Stimulated activated CD8-positive, alpha-beta memory T cell treated with anti-CD3 and anti-CD28 coated beads, Interleukin-12 subunit alpha, Interleukin-12 subunit beta, amount 100 ng/mL, for 4 hours (primary cell): ENCODE results near the gene PET117.
A peak's percentile ranks its signal among the peaks of the same experiment; 100 is the strongest.
"Not testable (repeated sequence)": the region's sequence is repeated elsewhere in the genome, so short reads cannot be mapped to it uniquely, and the experiment has no call there.

Source experiments
- DNase-seq: peaks from one replicate; pipeline ENCODE4 v3.0.0-alpha.2; 2020; ENCODE audit warnings: low read depth

Gene PET117, protein sequence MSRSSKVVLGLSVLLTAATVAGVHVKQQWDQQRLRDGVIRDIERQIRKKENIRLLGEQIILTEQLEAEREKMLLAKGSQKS

DNA sequence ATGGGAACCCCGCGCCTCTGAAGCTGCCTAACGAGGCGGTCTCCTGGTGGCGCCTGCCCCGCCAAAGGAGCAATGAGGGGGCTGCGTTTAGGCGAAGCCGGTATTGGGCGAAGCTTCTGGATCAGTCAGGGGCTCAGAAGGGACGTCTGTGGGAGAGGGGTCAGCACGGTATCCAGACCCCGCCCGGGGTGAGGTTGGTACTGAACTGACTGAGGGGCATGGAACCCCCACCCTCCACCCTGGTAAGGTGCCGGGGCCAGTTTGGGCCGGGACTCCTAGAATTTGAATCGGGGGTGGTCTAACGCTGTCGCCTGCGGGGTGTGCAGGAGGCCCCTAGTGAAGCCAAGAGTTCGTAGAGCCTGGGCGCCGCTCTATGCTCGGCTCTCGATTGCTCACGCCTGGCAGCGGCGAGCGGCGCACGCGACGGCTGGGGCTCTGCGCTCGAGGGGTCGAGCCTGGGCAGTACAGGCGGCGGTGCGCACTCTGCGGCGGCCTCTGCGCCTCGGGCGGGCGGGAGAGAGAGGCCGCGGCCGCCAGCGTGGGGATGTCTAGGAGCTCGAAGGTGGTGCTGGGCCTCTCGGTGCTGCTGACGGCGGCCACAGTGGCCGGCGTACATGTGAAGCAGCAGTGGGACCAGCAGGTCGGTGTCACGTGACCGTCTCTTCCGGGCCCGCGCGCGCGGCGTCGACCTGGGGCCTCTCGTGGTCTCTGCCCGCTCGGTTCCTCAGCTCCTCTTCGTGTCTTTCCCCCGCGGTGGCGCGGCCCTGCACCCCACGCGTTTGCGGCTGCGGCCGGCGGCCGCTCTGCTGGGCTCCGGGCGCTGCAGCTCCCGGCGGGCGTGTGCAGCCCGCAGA is at the start of gene PET117, which contains the start of gene KAT14:
Gene PET117, plus strand, starts transcription at position 452 of the 854 bp plus-strand sequence. Its CDS starts 93 bp downstream, at position 545.
Gene KAT14, plus strand, starts transcription at position 452 of the 854 bp plus-strand sequence. CDS start 4,798 bp downstream, outside the sequence.
- peak; percentile 84 for DNase-seq

DNA sequence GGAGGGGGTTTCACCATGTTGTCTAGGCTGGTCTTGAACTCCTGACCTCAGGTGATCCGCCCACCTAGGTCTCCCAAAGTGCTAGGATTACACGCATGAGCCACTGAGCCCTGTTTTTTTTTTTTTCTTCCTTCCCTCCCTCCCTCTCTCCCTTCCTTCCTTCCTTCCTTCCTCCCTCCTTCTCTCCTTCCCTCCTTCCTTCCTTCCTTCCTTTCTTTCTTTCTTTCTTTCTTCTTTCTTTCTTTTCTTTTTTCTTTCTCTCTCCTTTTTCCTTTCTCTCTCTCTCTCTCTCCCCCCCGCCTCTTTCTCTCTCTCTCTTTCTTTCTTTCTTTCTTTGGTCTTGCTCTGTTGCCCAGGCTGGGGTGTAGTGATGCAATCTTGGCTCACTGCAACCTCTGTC is 49.4 kb upstream of the PET117 start:
- DNase-seq, result not testable (repeated sequence)

DNA sequence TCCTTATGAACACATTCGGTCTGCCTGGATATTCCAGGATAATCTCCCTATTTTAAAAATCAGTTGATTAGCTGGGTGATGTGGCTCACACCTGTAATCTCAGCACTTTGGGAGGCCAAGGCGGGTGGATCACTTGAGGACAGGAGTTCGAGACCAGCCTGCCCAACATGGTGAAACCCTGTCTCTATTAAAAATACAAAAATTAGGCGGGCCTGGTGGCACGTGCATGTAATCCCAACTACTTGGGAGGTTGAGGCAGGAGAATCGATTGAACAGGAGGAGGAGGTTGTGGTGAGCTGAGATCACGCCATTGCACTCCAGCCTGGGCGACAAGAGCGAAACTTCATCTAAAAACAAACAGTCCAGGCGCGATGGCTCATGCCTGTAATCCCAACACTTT is 48.8 kb upstream of the PET117 start:
- DNase-seq, result not testable (repeated sequence)

DNA sequence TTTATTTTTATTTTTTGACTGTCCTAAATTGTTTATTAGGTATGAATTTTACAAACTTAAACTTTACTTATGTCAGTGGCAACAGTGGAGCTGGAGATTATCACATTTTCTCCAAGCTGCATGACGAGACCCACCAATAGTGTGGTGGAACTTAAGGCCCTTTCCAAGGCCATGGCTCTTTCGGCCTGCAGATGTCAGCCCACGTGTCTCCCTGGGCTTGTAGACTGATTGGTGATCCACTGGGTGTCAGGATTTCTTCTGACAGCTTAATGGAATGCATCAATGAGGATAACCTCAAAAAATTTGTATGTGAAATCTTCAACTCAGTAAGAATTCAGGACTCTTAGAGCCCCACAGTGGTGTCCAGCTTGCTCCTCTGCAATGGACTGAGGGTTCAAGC is 47.6 kb upstream of the PET117 start:
- no peak for DNase-seq

DNA sequence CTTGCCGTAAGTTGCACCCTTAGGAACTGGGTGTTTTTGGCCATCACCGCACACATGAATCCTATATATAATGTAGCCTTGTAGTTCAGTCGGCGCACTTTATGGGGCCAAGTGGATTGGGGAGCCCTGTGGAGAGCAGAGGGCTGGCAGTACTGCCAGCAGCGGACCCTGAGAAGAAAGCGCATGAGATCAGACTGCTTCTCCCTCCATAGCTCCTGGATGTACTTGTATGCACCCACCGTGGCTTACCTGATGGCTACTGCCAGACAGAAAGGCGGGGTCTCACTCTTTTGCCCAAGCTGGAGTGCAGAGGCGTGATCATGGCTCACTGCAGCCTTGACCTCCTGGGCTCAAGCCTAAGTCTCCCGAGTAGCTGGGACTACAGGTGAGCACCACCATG is 47.2 kb upstream of the PET117 start:
- DNase-seq, result no peak

DNA sequence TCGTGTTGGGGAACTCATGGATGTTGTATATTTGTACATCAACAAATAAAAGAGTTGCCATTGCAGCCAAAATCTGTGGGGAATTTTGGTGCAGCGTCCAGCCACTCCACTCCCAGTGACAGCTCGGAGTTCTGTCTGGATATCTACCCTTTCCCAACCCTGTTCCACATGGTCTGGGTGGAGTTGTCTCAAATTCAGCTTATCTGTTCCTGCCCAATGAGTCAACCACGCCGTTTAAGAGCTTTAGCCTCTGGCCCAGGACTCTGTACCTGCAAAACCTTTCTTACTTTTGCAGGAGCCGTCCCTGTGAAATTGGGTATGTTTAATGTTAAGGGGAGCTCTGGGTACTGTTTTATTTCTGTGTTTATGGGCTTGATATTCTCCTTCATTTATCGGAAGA is 46.0 kb upstream of the PET117 start:
- DNase-seq, result no peak

DNA sequence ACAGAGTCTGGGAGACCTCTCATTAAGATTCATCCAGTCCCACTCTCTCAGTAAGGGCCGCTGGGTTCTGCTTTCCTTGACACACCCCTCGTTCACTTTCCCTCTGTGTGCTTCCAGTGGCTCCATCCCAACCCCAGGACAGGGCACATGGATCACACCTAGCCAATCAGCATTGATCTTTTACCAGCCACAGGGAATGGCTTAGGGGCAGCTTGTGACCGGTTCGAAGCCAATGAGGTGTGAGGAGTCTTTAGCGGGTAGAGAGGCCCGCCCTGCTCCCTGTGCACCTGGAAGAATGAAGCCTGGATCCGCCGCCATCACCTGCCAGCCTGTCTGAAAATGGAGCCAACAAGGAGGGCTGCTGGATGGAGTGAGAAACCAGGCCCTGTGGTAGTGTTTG is 44.8 kb upstream of the PET117 start:
- DNase-seq, result no peak

DNA sequence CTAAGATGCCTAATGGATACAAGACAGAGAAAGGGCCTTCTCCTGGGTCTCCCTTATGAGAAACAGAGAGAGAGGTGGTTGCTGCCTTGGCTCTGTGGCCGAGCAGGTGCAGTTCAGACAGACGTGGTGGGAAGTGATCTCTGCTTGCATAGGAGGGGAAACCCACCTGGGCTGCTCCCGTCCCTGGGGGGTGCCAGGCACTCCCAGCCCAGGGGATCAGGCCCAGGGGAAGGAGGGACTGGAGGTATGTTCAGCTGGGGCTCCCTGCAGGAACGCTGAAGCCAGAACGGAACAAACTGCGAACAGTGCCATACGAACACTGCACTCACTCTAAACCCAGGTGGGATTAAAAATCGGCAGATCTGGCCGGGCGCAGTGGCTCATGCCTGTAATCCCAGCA is 44.3 kb upstream of the PET117 start:
- no peak for DNase-seq

DNA sequence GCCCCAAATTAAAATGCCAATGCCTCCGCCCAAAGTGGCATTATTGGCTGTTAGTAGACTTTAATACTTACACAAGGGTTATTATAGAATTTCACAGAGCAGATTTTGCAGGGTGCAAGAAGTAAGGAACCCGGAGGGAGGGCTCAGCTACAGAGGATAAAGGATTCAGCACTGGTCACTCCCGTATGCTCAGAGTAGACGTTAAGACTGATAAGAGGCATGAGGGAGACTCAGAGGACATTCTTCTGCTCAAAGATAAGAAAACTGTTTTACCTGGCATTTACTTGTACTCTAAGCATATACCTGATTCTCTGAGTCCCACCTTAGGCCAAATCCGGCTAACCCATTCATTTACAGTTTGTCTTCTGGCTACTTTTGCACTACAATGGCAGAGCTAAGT is 43.5 kb upstream of the PET117 start:
- no peak for DNase-seq

DNA sequence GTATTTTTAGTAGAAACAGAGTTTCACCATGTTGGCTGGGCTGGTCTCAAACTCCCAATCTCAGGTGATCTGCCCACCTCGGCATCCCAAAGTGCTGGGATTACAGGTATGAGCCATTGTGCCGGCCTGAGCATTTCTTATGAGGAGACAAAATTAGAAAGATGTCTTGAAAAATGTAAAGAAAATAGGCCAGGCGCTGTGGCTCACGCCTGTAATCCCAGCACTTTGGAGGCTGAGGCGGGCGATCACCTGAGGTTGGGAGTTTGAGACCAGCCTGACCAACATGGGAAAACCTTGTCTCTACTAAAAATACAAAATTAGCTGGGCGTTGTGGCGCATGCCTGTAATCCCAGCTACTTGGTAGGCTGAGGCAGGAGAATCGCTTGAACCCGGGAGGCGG is 37.1 kb upstream of the PET117 start:
- not testable (repeated sequence) for DNase-seq

DNA sequence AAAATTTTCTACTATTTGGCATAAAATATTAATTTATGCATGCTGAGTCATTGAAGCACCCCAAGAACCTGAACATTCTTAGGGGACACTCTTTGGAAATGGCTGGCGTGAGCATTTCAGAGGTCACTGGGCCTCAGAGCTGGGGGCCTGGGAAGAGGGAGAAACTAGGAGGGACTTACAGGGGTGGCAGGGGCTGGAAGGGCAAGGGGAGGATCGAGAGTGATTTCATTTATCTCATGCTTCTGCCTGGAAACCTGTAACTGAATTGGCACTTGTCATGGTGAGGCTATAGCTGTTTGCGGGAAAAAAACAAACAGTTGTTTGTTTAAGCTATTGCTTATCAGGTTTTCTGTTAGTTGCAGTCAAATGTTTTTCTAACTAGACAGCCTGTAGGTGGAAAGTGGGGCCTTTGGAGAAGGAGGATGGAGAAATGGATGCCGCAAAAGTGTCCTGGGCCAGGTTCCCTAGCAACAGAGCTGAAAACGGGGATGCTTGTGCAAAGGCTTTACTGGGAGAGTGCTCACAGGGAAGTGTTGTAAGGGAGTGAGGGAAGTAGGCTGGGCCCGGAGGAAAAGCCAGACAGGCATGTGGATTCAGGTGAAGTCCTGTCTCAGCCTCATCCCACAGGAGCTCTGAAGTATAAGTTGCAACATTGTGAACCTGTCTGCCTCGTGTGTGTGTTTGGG is 36.4 kb upstream of the PET117 start:
- no peak for DNase-seq

DNA sequence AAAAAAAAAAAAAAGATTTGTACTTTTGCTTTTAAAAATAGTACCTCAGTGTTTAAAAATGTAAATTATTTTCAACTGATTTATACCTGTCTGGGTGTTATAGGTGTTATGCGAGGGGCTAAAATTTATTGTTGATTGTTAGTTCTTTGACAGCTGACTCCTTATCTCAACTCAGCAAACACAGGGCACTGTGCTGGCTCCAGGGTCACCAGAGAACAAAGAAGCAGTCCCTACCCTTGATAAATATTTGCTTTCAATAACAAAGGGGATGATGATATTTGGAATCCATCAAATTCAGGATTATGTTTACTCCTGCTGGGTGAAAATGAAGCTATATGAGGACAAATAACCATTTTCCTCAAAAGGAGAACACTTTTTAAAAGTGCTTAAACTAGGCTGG is 34.2 kb upstream of the PET117 start:
- no peak for DNase-seq

DNA sequence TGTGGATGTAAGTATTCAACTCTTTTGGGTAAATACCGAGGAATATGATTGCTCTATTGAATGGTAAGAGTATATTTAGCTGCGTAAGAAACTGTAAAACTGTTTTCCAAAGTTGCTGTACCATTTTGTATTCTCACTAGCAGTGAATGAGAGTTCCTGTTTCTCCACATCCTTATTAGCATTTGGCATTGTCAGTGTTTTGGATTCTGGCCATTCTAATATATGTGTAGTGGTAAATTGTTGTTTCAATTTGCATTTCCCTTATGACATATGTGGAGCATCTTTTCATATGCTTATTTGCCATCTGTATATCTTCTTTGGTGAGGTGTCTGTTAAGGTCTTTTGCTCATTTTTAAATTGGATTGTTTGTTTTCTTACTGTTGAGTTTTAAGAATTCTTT is 29.3 kb upstream of the PET117 start:
- no peak for DNase-seq

DNA sequence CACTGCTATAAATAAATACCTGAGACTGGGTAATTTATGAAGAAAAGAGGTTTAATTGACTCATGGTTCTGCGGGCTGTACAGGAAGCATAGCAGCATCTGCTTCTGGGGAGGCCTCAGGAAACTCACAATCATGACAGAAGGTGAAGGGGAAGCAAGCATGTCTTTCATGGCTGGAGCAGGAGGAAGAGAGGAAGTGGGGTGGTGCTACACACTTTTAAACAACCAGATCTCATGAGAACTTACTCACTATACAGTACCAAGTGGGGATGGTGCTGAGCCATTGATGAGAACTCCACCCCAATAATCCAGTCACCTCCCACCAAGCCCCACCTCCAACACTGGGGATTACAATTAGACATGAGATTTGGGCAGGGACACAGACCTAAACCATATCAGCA is 9.1 kb upstream of the PET117 start:
- not testable (repeated sequence) for DNase-seq

DNA sequence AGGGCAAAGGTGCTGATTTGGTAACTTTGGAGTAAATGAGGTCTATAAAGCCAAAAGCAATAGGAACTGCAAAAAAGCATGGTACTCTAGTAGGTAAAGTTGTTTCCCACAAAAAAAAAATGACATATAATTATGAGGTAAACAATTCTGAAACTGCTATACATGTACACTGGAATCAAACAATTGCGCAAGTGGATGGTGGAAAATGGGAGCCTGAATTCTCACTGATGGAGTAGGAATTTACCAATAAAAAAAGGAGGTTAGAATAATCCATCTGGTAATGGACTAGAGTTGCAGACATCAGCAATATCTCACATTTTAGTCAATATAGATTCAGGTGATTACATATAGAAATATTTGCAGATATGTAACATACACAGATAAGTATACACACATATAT is 5.0 kb upstream of the PET117 start:
- DNase-seq, result no peak

DNA sequence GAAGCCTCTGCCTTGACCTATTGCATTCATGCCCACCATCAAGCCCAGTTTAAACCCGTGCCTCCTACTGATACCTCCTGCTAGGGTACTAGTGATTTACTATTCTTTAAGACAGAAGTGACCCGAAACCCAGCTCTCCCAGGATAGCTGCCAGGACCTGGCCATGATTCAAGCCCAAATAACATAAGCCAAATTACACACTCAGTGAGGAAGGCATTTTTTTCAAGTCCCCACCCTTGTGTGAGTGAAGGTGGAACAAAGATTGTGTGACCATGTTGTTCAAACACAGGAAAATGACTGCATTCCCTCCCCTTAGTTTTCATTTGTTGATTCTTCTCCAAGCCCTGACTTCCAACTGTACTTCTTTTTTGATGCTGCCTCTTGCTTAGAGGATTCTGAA is 3.7 kb upstream of the PET117 start:
- no peak for DNase-seq

DNA sequence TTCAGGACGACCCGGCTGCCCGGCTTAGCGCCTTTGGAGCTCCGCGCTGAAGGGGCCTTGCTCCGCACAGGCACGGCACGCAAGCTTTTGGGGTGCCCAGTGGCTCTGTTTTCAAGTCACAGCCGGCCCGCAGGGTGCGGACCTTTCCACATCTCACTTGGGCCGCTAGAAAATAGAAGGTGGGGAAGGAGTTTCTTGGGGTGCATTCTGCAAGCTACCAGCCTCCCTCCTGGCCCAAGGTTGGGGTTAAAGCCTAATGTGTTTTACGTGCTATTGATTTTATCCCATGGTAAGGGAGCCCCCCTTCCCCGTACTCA is 561 bp downstream of the PET117 start:
- DNase-seq, result no peak

DNA sequence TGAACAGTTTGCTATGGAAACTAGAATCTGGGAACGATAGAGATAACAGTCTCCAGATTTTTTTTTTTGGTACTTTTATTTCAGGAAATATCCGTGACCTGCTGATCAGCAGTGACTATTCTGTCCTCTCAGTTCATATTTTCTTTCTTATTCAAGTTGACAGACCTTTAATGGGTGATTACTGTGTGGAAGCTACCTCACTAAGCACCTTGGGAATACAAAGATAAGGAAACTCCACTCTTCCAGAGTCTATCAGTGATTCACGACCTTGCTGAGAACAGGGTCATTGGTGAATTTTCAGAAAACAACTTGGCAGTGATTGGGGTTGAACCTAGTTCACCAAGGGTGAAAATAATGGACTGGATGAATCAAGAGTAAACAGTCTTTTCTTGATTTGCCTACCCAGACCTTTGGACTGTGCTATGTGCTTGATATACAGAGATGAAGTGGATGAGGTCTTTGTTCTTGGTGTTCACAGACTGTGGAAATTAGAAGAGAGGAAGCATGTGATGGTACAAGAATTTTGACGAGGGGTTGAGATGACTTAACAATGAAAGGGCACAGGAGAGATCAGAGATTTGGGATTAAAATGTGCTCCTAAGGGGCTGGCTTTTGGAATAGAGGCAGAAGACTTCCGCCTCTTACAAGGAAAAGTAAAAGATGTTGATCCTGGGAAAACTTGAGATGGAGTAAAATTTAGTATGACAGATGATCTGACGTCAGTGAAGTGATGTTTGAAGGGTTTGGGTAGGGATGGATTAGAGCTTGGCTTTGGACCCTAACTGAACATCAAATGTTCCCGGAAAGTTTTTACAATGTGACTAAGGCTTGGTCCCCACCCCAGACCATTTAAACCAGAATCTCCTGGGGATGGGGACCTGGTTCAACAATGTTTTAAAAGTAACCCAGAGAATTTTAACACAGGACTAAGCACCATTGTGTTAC is 1.2 kb downstream of the PET117 start:
- no peak for DNase-seq

DNA sequence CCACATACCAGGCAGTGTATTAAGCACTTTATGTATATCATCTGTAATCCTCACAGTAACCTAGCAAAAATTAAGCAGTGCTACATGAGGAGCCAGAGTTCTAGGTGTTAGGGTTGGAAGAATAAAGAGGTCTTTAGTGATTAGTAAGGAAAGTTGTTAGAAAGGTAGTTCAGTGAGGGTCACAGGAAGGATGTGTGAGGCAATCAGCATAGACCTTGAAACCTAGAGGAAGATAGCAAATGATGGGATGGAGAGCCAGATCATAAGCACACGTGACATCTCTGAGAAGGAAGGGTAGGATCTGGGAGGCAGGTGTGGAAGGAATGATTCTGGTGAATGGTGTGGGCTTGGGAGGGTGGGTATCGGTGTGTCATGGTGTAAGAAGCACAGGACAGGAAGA is 2.2 kb downstream of the PET117 start:
- no peak for DNase-seq

DNA sequence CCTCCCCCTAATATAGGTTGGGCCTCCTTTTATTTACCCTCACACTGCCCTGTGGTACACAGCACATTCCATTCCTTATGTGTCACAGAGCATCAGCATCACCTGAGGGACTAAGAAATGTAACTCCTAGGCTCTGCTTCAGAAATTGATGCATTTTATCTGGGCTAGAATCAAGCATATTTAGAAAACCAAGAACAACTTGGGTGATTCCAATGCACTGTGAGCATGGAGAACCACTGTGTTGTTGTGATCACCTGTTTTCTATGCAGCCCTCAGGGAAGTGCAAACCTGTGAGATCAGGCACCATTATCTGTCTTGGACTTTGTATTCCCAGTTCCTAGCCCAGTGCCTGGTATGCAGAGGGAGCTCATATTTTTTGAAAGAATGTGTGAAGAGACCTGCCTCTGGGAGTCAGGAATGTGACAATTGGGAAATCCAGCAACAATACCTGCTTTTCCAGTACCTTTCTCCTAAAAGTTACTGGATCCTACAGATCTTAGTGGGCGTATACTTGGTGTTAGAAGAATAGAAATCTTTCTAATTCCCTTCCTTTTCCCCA is 7.0 kb downstream of the PET117 start:
- DNase-seq, result no peak

DNA sequence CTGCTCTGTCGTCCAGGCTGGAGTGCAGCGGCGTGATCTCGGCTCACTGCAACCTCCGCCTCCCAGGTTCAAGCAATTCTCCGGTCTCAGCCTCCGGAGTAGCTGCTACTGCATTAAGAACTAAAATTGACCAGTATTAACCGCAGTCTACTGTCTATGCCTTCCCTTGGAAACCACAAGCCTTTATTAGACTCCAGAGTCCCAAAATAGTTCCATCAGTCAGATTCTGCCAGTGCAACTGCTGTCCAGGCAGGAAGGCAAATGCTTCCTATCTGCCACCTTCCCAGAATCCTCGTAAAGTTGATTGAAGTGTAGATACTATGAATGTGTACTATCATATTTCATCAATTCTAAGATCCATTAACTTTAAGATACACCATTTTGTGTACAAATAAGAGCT is 16.7 kb downstream of the PET117 start:
- DNase-seq, result no peak

DNA sequence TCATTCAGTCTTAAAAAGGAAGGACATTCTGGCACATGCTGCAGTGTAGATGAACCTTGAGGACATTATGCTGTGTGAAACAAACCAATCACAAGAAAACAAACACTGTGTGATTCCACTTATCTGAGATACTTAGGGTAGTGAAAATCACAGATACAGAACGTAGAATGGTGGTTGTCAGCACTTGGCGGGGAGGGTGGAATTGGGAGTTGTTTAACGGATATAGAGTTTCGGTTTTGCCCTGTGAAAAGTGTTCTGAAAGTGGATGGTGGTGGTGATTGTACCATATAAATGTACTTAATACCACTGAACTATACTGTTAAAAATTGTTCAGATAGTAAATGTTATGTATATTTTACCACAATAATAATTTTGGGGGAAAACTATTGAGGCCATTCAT is 18.4 kb downstream of the PET117 start:
- no peak for DNase-seq
